ENCODE results near the gene NOXO1. TPM values are rescaled to one million over a fixed set of nuclear protein-coding genes. Genes with fewer than 3 reads are reported as not detected.

NOXO1 gene
- total and polyA plus RNA-seq, 2 donors = 0.16 TPM; not detected in 1

- DNase-seq (ENCODE audit: extremely low spot score) = no peak
- H3K27ac ChIP-seq (ENCODE audit: low read depth) = no peak overlapping the region
- no peak overlapping the region for H3K4me3 ChIP-seq (ENCODE audit: low read depth, low read length)
- no peaks in the 10 kb centered on the region for H3K4me1 ChIP-seq (ENCODE audit: insufficient read depth)
- WGBS = 92% methylated on average over 11 of the region's 11 CpGs
- H3K36me3 ChIP-seq (ENCODE audit: insufficient read depth) = peaks cover 5% of the 10 kb centered on the region
Observed at GRCh38 chr16:1936945-1937479, 44.3 kb downstream of the NOXO1 start.

- no peaks in the 10 kb centered on the region for H3K4me1 ChIP-seq (ENCODE audit: insufficient read depth)
- H3K27ac ChIP-seq (ENCODE audit: low read depth) = no peak overlapping the region
- no peaks in the 10 kb centered on the region for H3K36me3 ChIP-seq (ENCODE audit: insufficient read depth)
- no peak for DNase-seq (ENCODE audit: extremely low spot score)
- H3K4me3 ChIP-seq (ENCODE audit: low read depth, low read length) = no peak overlapping the region
- WGBS = 68% methylated on average over 23 of the region's 23 CpGs
Observed at GRCh38 chr16:1933097-1933661, 48.1 kb downstream of the NOXO1 start.

GRCh38 chr16:1932050-1933028, 48.9 kb downstream of the NOXO1 start:
- DNase-seq (ENCODE audit: extremely low spot score) = no peak
- 66% methylated on average over 19 of the region's 19 CpGs for WGBS
- Histone ChIP-seq H3K36me3 (ENCODE audit: insufficient read depth) (no peaks in the 10 kb centered on the region), H3K4me1 (ENCODE audit: insufficient read depth) (no peaks in the 10 kb centered on the region), H3K4me3 (ENCODE audit: low read depth, low read length) (no peak overlapping the region), H3K27ac (ENCODE audit: low read depth) (no peak overlapping the region)

GRCh38 chr16:1930338-1930720, 50.9 kb downstream of the NOXO1 start:
- H3K4me1 ChIP-seq (ENCODE audit: insufficient read depth) = no peaks in the 10 kb centered on the region
- no peak overlapping the region for H3K27ac ChIP-seq (ENCODE audit: low read depth)
- DNase-seq (ENCODE audit: extremely low spot score) = no peak
- H3K36me3 ChIP-seq (ENCODE audit: insufficient read depth) = no peaks in the 10 kb centered on the region
- 75% methylated on average over 10 of the region's 10 CpGs for WGBS
- H3K4me3 ChIP-seq (ENCODE audit: low read depth, low read length) = no peak overlapping the region

GRCh38 chr16:1929578-1930337, 51.5 kb downstream of the NOXO1 start:
- peak; percentile 31 for DNase-seq (ENCODE audit: extremely low spot score)
- no peaks in the 10 kb centered on the region for H3K4me1 ChIP-seq (ENCODE audit: insufficient read depth)
- H3K27ac ChIP-seq (ENCODE audit: low read depth) = no peak overlapping the region
- peak overlapping the region; percentile 58 for H3K4me3 ChIP-seq (ENCODE audit: low read depth, low read length)
- WGBS = 11% methylated on average over 70 of the region's 70 CpGs
- H3K36me3 ChIP-seq (ENCODE audit: insufficient read depth) = no peaks in the 10 kb centered on the region

GRCh38 chr16:1929105-1929504, 52.2 kb downstream of the NOXO1 start:
- no peaks in the 10 kb centered on the region for H3K4me1 ChIP-seq (ENCODE audit: insufficient read depth)
- peak overlapping the region; percentile 58 for H3K4me3 ChIP-seq (ENCODE audit: low read depth, low read length)
- H3K36me3 ChIP-seq (ENCODE audit: insufficient read depth) = no peaks in the 10 kb centered on the region
- DNase-seq (ENCODE audit: extremely low spot score) = no peak
- WGBS = 9% methylated on average over 11 of the region's 11 CpGs
- no peak overlapping the region for H3K27ac ChIP-seq (ENCODE audit: low read depth)

Small RNA genes lying within 50 kb of the gene (small RNA-seq; reads per million reads assigned to genes)
- gene AC005363.2 (not detected), gene RN7SL219P (not detected), gene SNORA10 (not detected), gene SNORA64 (not detected)

Other genes with a start within 250 kb of the NOXO1 start
Only the 30 nearest of the 31 such genes appear.
- gene NME3, start 209.9 kb downstream of the NOXO1 start, total RNA-seq = 19.1 TPM
- gene NME3, start 209.9 kb downstream of the NOXO1 start, polyA plus RNA-seq = 121 TPM
- 8.1 TPM for gene EME2, start 208.7 kb downstream of the NOXO1 start, total RNA-seq
- 6.3 TPM for gene EME2, start 208.7 kb downstream of the NOXO1 start, polyA plus RNA-seq
- gene MRPS34, start 208.3 kb downstream of the NOXO1 start, total RNA-seq = 21.9 TPM
- 98.2 TPM for gene MRPS34, start 208.3 kb downstream of the NOXO1 start, polyA plus RNA-seq
- gene SPSB3, start 198.9 kb downstream of the NOXO1 start, total RNA-seq = 29.2 TPM
- gene SPSB3, start 198.9 kb downstream of the NOXO1 start, polyA plus RNA-seq = 81.7 TPM
- gene NUBP2, start 198.5 kb downstream of the NOXO1 start, total RNA-seq = 29.5 TPM
- 82.0 TPM for gene NUBP2, start 198.5 kb downstream of the NOXO1 start, polyA plus RNA-seq
- gene IGFALS, start 187.8 kb downstream of the NOXO1 start, total RNA-seq = 0.11 TPM
- 0.22 TPM for gene IGFALS, start 187.8 kb downstream of the NOXO1 start, polyA plus RNA-seq
- 20.9 TPM for gene HAGH, start 154.6 kb downstream of the NOXO1 start, total RNA-seq
- gene HAGH, start 154.6 kb downstream of the NOXO1 start, polyA plus RNA-seq = 96.0 TPM
- gene FAHD1, start 154.3 kb downstream of the NOXO1 start, total RNA-seq = 35.2 TPM
- gene FAHD1, start 154.3 kb downstream of the NOXO1 start, polyA plus RNA-seq = 34.0 TPM
- gene MEIOB, start 109.3 kb downstream of the NOXO1 start, total RNA-seq = not detected
- not detected for gene MEIOB, start 109.3 kb downstream of the NOXO1 start, polyA plus RNA-seq
- gene HS3ST6, start 63.1 kb downstream of the NOXO1 start, total RNA-seq = 1.8 TPM
- 1.6 TPM for gene HS3ST6, start 63.1 kb downstream of the NOXO1 start, polyA plus RNA-seq
- 4.0 TPM for gene MSRB1, start 38.3 kb downstream of the NOXO1 start, total RNA-seq
- gene MSRB1, start 38.3 kb downstream of the NOXO1 start, polyA plus RNA-seq = 107 TPM
- gene RPL3L, start 26.8 kb downstream of the NOXO1 start, total RNA-seq = 1.2 TPM
- gene RPL3L, start 26.8 kb downstream of the NOXO1 start, polyA plus RNA-seq = not detected
- gene NDUFB10, start 21.9 kb downstream of the NOXO1 start, total RNA-seq = 71.2 TPM
- 308 TPM for gene NDUFB10, start 21.9 kb downstream of the NOXO1 start, polyA plus RNA-seq
- gene RPS2, start 16.6 kb downstream of the NOXO1 start, total RNA-seq = 888 TPM
- 3,347 TPM for gene RPS2, start 16.6 kb downstream of the NOXO1 start, polyA plus RNA-seq
- gene RNF151, start 14.6 kb downstream of the NOXO1 start, total RNA-seq = not detected
- gene RNF151, start 14.6 kb downstream of the NOXO1 start, polyA plus RNA-seq = not detected
- gene TBL3, start 9.4 kb downstream of the NOXO1 start, total RNA-seq = 10.9 TPM
- gene TBL3, start 9.4 kb downstream of the NOXO1 start, polyA plus RNA-seq = 50.6 TPM
- 7.7 TPM for gene GFER, start 2.7 kb upstream of the NOXO1 start, total RNA-seq
- 27.8 TPM for gene GFER, start 2.7 kb upstream of the NOXO1 start, polyA plus RNA-seq
- gene SYNGR3, start 8.5 kb upstream of the NOXO1 start, total RNA-seq = 2.0 TPM
- gene SYNGR3, start 8.5 kb upstream of the NOXO1 start, polyA plus RNA-seq = 1.8 TPM
- 6.3 TPM for gene ZNF598, start 28.4 kb upstream of the NOXO1 start, total RNA-seq
- 38.4 TPM for gene ZNF598, start 28.4 kb upstream of the NOXO1 start, polyA plus RNA-seq
- not detected for gene NPW, start 38.3 kb upstream of the NOXO1 start, total RNA-seq
- 0.08 TPM for gene NPW, start 38.3 kb upstream of the NOXO1 start, polyA plus RNA-seq
- 25.9 TPM for gene NHERF2, start 45.4 kb upstream of the NOXO1 start, total RNA-seq
- gene NHERF2, start 45.4 kb upstream of the NOXO1 start, polyA plus RNA-seq = 111 TPM
- 13.7 TPM for gene NTHL1, start 66.4 kb upstream of the NOXO1 start, total RNA-seq
- 28.5 TPM for gene NTHL1, start 66.4 kb upstream of the NOXO1 start, polyA plus RNA-seq
- gene TSC2, start 66.5 kb upstream of the NOXO1 start, total RNA-seq = 50.2 TPM
- gene TSC2, start 66.5 kb upstream of the NOXO1 start, polyA plus RNA-seq = 55.9 TPM
- gene PKD1, start 154.4 kb upstream of the NOXO1 start, total RNA-seq = 79.5 TPM
- 197 TPM for gene PKD1, start 154.4 kb upstream of the NOXO1 start, polyA plus RNA-seq
- gene RAB26, start 167.2 kb upstream of the NOXO1 start, total RNA-seq = 0.63 TPM
- 0.63 TPM for gene RAB26, start 167.2 kb upstream of the NOXO1 start, polyA plus RNA-seq
- 21.9 TPM for gene TRAF7, start 174.3 kb upstream of the NOXO1 start, total RNA-seq
- gene TRAF7, start 174.3 kb upstream of the NOXO1 start, polyA plus RNA-seq = 57.0 TPM
- 0.69 TPM for gene CASKIN1, start 215.1 kb upstream of the NOXO1 start, total RNA-seq
- gene CASKIN1, start 215.1 kb upstream of the NOXO1 start, polyA plus RNA-seq = 0.48 TPM
- gene MLST8, start 224.0 kb upstream of the NOXO1 start, total RNA-seq = 9.3 TPM
- gene MLST8, start 224.0 kb upstream of the NOXO1 start, polyA plus RNA-seq = 50.4 TPM
- 4.0 TPM for gene BRICD5, start 229.4 kb upstream of the NOXO1 start, total RNA-seq
- 5.0 TPM for gene BRICD5, start 229.4 kb upstream of the NOXO1 start, polyA plus RNA-seq
- 4.8 TPM for gene PGP, start 233.4 kb upstream of the NOXO1 start, total RNA-seq
- 10.5 TPM for gene PGP, start 233.4 kb upstream of the NOXO1 start, polyA plus RNA-seq

All from urinary bladder (tissue), 4 donors.